Ovary (tissue), 9 donors: ENCODE data around the gene NUP50. TPM values are rescaled to one million over a fixed set of nuclear protein-coding genes. Genes with fewer than 3 reads are reported as not detected.

Experiments
- DNase-seq, 5 donors: peaks; one replicate each; pipeline ENCODE4 v3.0.0-alpha.2; 2019 to 2020
- H3K27ac ChIP-seq, 2 donors: fragments of 200-600 bp; one replicate each; pipeline versions ENCODE4 v1.5.1 to v1.8.0; 2019 to 2022
- H3K27me3 ChIP-seq: fragments of 200-600 bp; one replicate; pipeline ENCODE4 v1.8.0; 2022
- H3K36me3 ChIP-seq: fragments of 200-600 bp; sonication (generic); one replicate; pipeline ENCODE4 v1.5.1; 2019
- H3K4me1 ChIP-seq: one replicate; pipeline ENCODE4 v1.8.1; 2013; ENCODE audit warnings: mild to moderate bottlenecking, moderate library complexity; ENCODE audit not compliant: insufficient read depth
- H3K4me3 ChIP-seq: fragments of 200-600 bp; sonication (generic); one replicate; pipeline ENCODE4 v1.5.1; 2017
- H3K9me3 ChIP-seq, 2 donors: fragments of 200-600 bp in 1 of 2; sonication (generic) in 1 of 2; one replicate each; pipeline versions ENCODE4 v1.5.1 to v1.8.1; 2013 to 2019; ENCODE audit warnings: mild to moderate bottlenecking in 1 of 2, moderate library complexity in 1 of 2
- EP300 ChIP-seq: sonication (generic); formaldehyde crosslinking; IDR thresholded peaks from one replicate; pipeline ENCODE4 v1.6.1; 2017; ENCODE audit warnings: antibody characterized with exemption
- POLR2A ChIP-seq: fragments of 450-650 bp; IDR thresholded peaks from one replicate; pipeline ENCODE4 v1.6.1; 2017; ENCODE audit warnings: antibody characterized with exemption, mild to moderate bottlenecking, moderate library complexity
- WGBS, 3 donors: extraction: QIAGEN DNeasy Blood & Tissue Kit in 1 of 3; methylation state at CpG; one replicate each; pipeline versions ENCODE4 v1.1.5 to v1.1.7; 2013 to 2017; 5-methylcytosine and 5-hydroxymethylcytosine counted together
- intact Hi-C, 4 donors: fragments of 100-400 bp; cut with DNase I; formaldehyde crosslinking; loops; one replicate each; pipeline versions ENCODE4 v1.11.0 to v1.15.1; 2022 to 2023
- polyA plus RNA-seq, 2 donors: library from polyadenylated mRNA; stranded (reverse); fragments of 200-250 nt in 1 of 2; fragments of 350-450 nt in 1 of 2; fragmentation: Illumina TruSeq in 1 of 2; extraction: RNeasy Lipid Tissue Mini Kit (QIAGEN cat#74804) in 1 of 2; gene quantifications; one replicate each; pipeline ENCODE4 v1.2.3, GENCODE V29; 2013 to 2014
- total RNA-seq, 7 donors: library from RNA; depleted of rRNA in 2 of 7; stranded (reverse); fragments of >200 nt in 2 of 7; fragmentation: NEBNext Ultra II Directional in 3 of 7; extraction: Animal tissue kit (Norgen Biotek cat#: 25700) in 3 of 7; gene quantifications; one replicate each; pipeline versions ENCODE4 v1.1.0 to v1.2.4, GENCODE V29; 2016 to 2023
- TF ChIP-seq, protein P1 (sequence below), 3 donors: fragments of 450-650 bp in 2 of 3; fragments of 200-600 bp in 1 of 3; IDR thresholded peaks; one replicate each; pipeline versions ENCODE4 v1.5.1 to v1.8.0; 2016 to 2022; ENCODE audit warnings: antibody characterized with exemption in 3 of 3, mild to moderate bottlenecking in 1 of 3
- donor health status: DM: no; HTN: no; CAD: no; lungs with moderate emphysema.
- donor health status: DM: no; HTN: no; CAD: no.
- donor health status: Bipolar disorder and iron deficiency.
- donor health status: DM: yes; HTN: yes; CAD: no.
- donor health status: DM: no; HTN: no; CAD: no.
- donor health status: DM: yes; HTN: yes; CAD: no.

NUP50 gene
- total and polyA plus RNA-seq, 9 donors: 12.4 to 58.6 (median 44.2) TPM

DNA sequence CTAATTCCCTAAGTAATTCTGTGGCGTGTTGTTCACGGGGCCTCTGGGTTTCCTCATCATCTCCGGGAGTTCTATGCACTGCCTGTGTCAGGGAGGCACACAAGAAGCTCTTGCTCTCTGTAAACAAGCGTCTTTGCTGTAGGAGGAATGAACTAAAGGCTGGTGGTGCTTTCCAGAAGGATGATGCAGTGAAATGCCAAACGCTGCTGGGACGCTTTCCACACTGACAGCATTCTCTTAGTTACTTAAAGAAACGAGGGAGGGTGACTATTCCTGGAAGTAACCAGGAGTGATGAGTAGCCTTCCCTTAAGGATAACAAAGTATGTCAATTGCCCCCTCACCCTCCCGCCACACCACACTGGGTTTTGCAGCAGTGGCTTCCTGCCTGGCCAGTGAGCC lies 38.5 kb upstream of the NUP50 start:
- H3K9me3 ChIP-seq: no peaks in the 10 kb centered on the region
- 18% methylated on average over 8 of the region's 8 CpGs for WGBS, 3 donors
- H3K4me3 ChIP-seq: no peak overlapping the region
- no peaks in the 10 kb centered on the region for H3K27me3 ChIP-seq
- TF ChIP-seq EP300 (no peak), POLR2A (no peak)
- TF ChIP-seq, protein P1, sequence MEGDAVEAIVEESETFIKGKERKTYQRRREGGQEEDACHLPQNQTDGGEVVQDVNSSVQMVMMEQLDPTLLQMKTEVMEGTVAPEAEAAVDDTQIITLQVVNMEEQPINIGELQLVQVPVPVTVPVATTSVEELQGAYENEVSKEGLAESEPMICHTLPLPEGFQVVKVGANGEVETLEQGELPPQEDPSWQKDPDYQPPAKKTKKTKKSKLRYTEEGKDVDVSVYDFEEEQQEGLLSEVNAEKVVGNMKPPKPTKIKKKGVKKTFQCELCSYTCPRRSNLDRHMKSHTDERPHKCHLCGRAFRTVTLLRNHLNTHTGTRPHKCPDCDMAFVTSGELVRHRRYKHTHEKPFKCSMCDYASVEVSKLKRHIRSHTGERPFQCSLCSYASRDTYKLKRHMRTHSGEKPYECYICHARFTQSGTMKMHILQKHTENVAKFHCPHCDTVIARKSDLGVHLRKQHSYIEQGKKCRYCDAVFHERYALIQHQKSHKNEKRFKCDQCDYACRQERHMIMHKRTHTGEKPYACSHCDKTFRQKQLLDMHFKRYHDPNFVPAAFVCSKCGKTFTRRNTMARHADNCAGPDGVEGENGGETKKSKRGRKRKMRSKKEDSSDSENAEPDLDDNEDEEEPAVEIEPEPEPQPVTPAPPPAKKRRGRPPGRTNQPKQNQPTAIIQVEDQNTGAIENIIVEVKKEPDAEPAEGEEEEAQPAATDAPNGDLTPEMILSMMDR (IDR thresholded peaks at IDR 0.05): no peak
- no peaks in the 10 kb centered on the region for H3K4me1 ChIP-seq
- H3K27ac ChIP-seq: no peak overlapping the region
- intact Hi-C loops: no loop called here
- DNase-seq: no peak
- H3K36me3 ChIP-seq: no peaks in the 10 kb centered on the region

DNA sequence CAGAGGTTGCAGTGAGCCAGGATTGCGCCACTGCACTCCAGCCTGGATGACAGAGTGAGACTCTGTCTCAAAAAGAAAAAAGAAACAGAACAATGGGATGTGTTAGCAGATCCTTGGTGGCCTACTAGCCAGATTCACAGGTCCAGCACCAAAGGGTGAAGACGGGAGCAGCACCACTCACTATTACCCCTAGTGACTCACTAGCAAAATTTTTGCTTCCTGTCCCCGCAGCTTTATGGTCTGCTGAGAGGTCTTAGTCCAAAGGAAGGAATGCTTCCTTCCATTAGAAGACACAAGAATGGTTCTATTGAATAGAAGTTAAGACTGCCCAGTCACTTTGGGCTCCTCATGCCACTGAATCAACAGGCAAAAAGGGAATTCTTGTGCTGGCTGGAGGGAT lies 35.9 kb upstream of the NUP50 start:
- intact Hi-C loops: no loop called here
- no peaks in the 10 kb centered on the region for H3K4me1 ChIP-seq
- no peaks in the 10 kb centered on the region for H3K36me3 ChIP-seq
- whole genome bisulfite sequencing, 3 donors: 70 to 87% (median 72%) methylated on average over 3 of the region's 3 CpGs
- no peaks in the 10 kb centered on the region for H3K9me3 ChIP-seq
- H3K27me3 ChIP-seq: no peaks in the 10 kb centered on the region
- TF ChIP-seq, protein P1 (IDR thresholded peaks at IDR 0.05): no peak
- no peak for TF ChIP-seq POLR2A
- no peak for TF ChIP-seq EP300
- no peak for DNase-seq
- H3K4me3 ChIP-seq: no peak overlapping the region
- H3K27ac ChIP-seq: no peak overlapping the region

DNA sequence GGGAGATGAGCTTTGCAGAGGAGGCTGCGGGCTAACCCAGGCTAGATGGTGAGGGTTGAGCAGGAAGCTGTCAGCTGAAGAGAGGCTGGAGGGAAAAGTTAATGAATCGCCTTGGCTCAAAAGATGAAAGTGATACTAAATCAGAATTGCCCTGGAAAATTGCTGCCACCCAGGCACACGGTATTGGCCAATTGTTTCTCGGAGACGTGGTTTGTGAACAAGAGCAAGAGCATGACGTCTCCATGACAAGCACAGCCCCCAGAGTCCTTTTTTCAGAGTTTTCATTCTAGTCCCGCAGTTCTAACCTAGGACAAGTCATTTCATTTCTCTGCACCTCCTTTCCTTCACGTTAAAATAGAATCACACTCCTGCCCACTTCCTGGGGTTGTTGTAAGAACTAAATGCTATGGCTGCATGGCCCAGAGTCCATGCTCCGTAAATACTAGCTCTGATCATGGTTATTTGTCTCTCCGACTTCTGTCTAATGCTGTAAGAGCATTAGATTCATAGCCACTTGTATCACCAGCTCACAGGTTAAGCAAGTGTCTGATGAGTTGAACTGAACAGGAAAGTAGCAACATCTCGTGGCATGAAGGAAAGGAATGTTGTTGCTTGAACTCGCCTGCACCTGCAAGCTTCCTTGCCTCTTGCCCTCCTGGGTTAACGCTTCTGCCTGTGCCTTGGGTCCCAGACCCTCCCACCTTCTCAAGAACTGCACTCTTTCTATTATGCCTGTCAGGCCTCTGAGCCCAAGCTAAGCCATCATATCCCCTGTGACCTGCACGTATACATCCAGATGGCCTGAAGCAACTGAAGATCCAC lies 33.8 kb upstream of the NUP50 start:
- WGBS, 3 donors: 70 to 74% (median 74%) methylated on average over 14 of the region's 14 CpGs
- Histone ChIP-seq H3K27me3 (no peaks in the 10 kb centered on the region), H3K4me3 (no peak overlapping the region), H3K27ac (no peak overlapping the region), H3K36me3 (no peaks in the 10 kb centered on the region), H3K4me1 (no peaks in the 10 kb centered on the region), H3K9me3 (peaks cover 0 to 6% of the 10 kb centered on the region in 2 donors)
- TF ChIP-seq, protein P1 (IDR thresholded peaks at IDR 0.05): no peak
- no peak for TF ChIP-seq POLR2A
- no peak for TF ChIP-seq EP300
- intact Hi-C loops: no loop called here
- DNase-seq: no peak

- no peak for DNase-seq
These were observed 32.8 kb upstream of the NUP50 start for GRCh38 chr22:45130891-45131290.

More at GRCh38 chr22:45130891-45131290, 32.8 kb upstream of the NUP50 start:
- Histone ChIP-seq H3K27me3 (no peaks in the 10 kb centered on the region), H3K27ac (no peak overlapping the region), H3K4me1 (no peaks in the 10 kb centered on the region), H3K9me3 (peaks cover 0 to 6% of the 10 kb centered on the region in 2 donors), H3K36me3 (no peaks in the 10 kb centered on the region), H3K4me3 (no peak overlapping the region)
- intact Hi-C loops: no loop called here
- 83 to 92% (median 84%) methylated on average over 8 of the region's 8 CpGs for WGBS, 3 donors
- TF ChIP-seq, protein P1 (IDR thresholded peaks at IDR 0.05): no peak
- no peak for TF ChIP-seq POLR2A
- no peak for TF ChIP-seq EP300
